Thymus (tissue), 11 donors: ENCODE measurements around the gene LCA5. TPM values are rescaled to one million over a fixed set of nuclear protein-coding genes. Genes with fewer than 3 reads are reported as not detected.

Experiments
- DNase-seq, 9 donors: peaks; one replicate each; pipeline ENCODE4 v3.0.0-alpha.2; 2013; ENCODE audit warnings: low spot score in 9 of 9, low read depth in 6 of 9, missing footprints in 1 of 9
- H3K27ac ChIP-seq, 2 donors: one replicate each; pipeline ENCODE4 v1.5.1; 2013; ENCODE audit warnings: control low read depth in 1 of 2, low read depth in 1 of 2, low read length in 1 of 2, mild to moderate bottlenecking in 1 of 2, moderate library complexity in 1 of 2
- H3K27me3 ChIP-seq, 2 donors: one replicate each; pipeline ENCODE4 v1.5.1; 2013; ENCODE audit warnings: low read length in 1 of 2; ENCODE audit not compliant: control insufficient read depth in 2 of 2, insufficient read depth in 1 of 2
- H3K36me3 ChIP-seq, 2 donors: one replicate each; pipeline ENCODE4 v1.5.1; 2013; ENCODE audit warnings: low read length in 1 of 2, mild to moderate bottlenecking in 1 of 2, moderate library complexity in 1 of 2; ENCODE audit not compliant: control insufficient read depth in 2 of 2, insufficient read depth in 2 of 2
- H3K4me1 ChIP-seq, 2 donors: one replicate each; pipeline ENCODE4 v1.5.1; 2013; ENCODE audit warnings: low read length in 2 of 2; ENCODE audit not compliant: control insufficient read depth in 2 of 2, insufficient read depth in 2 of 2
- H3K4me3 ChIP-seq, 2 donors: one replicate each; pipeline ENCODE4 v1.5.1; 2013; ENCODE audit warnings: low read length in 2 of 2, control low read depth in 1 of 2, mild to moderate bottlenecking in 1 of 2
- H3K9me3 ChIP-seq, 2 donors: one replicate each; pipeline ENCODE4 v1.5.1; 2013; ENCODE audit warnings: low read length in 1 of 2, mild to moderate bottlenecking in 1 of 2; ENCODE audit not compliant: control insufficient read depth in 2 of 2, insufficient read depth in 1 of 2
- WGBS: extraction: QIAGEN DNeasy Blood & Tissue Kit; methylation state at CpG from one replicate; pipeline ENCODE4 v1.1.7; 2013; 5-methylcytosine and 5-hydroxymethylcytosine counted together
- polyA plus RNA-seq: library from polyadenylated mRNA; stranded (reverse); fragments of 200-250 nt; gene quantifications from one replicate; pipeline ENCODE4 v1.2.3, GENCODE V29; 2013
- total RNA-seq: library from RNA; stranded (reverse); fragments of 120-200 nt; gene quantifications from one replicate; pipeline ENCODE4 v1.2.4, GENCODE V29; 2013
- donor health status: healthy.

LCA5 gene
- total and polyA plus RNA-seq, 2 donors = 1.3 to 1.7 TPM

DNA sequence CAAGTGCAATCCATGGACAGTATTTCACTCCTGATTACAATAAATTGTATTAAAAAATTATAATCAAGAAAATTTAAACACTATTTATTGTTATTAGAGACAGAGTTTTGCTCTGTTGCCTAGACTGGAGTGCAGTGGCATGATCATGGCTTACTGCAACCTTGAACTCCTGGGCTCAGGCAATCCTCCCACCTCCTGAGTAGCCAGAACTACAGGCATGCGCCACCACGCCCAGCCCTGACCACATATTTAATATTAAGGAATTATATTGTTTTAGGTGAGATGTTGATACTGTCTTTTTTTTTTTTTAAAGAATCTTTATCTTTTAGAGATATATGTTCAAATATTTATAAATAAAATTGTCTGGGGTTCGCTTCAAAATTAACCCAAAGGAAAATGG lies 14.6 kb downstream of the LCA5 start:
- no peak for DNase-seq
- Histone ChIP-seq H3K36me3 (no peaks in the 10 kb centered on the region), H3K4me3 (no peak overlapping the region), H3K4me1 (no peaks in the 10 kb centered on the region), H3K9me3 (no peaks in the 10 kb centered on the region), H3K27ac (no peak overlapping the region), H3K27me3 (no peaks in the 10 kb centered on the region)
- 98% methylated on average over 3 of the region's 3 CpGs for WGBS

DNA sequence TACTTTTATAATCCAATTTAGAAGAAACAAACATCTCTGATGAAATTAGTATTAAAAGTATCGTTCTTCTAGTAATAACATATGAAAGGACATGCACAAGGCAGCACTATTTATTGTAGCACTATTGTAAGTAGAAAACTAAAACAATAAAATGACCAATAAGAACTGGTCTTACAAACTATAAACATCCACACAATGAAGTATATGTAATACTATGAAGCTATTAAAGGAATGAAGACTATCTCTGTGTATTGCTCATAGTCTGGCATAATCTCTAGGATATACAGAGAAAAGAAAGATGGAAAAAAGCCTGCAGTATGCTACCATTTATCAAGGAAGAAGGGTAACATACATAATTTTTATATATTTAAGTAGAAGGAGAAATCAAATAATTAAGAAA lies 16.7 kb downstream of the LCA5 start:
- Histone ChIP-seq H3K36me3 (no peaks in the 10 kb centered on the region), H3K27ac (no peak overlapping the region), H3K4me3 (no peak overlapping the region), H3K27me3 (no peaks in the 10 kb centered on the region), H3K4me1 (no peaks in the 10 kb centered on the region), H3K9me3 (no peaks in the 10 kb centered on the region)
- DNase-seq = no peak
- 98% methylated on average over 1 of the region's 1 CpG for WGBS

- H3K4me1 ChIP-seq = no peaks in the 10 kb centered on the region
- no peak for DNase-seq
- H3K4me3 ChIP-seq = no peak overlapping the region
- H3K36me3 ChIP-seq = no peaks in the 10 kb centered on the region
- no peaks in the 10 kb centered on the region for H3K27me3 ChIP-seq
- no peak overlapping the region for H3K27ac ChIP-seq
- no peaks in the 10 kb centered on the region for H3K9me3 ChIP-seq
Observed at GRCh38 chr6:79518842-79519241, 18.4 kb downstream of the LCA5 start.

DNA sequence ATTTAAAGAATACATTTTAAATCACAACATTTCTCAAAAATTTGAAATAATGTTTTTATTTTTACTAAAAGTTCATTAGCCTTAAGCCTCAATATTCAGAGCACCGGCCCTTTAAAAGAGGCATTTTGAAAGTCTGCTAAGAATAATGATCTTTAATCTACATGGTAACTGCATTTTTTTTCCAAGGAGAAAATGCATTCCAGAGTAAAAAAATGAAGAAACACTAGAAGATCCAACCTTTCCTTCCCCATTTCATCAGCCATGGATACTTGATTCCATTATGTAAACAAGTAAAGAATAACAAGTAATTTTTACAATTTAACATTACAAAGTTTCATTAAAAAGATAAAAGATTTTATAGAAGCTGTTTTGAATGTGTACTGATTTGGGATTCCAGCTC lies 21.8 kb downstream of the LCA5 start:
- no peak overlapping the region for H3K27ac ChIP-seq
- no peaks in the 10 kb centered on the region for H3K36me3 ChIP-seq
- H3K4me1 ChIP-seq = no peaks in the 10 kb centered on the region
- no peak overlapping the region for H3K4me3 ChIP-seq
- WGBS = 98% methylated on average over 1 of the region's 1 CpG
- DNase-seq = no peak
- no peaks in the 10 kb centered on the region for H3K27me3 ChIP-seq
- no peaks in the 10 kb centered on the region for H3K9me3 ChIP-seq

- 96% methylated on average over 6 of the region's 6 CpGs for WGBS
- Histone ChIP-seq H3K4me1 (no peaks in the 10 kb centered on the region), H3K36me3 (no peaks in the 10 kb centered on the region), H3K27ac (no peak overlapping the region), H3K27me3 (no peaks in the 10 kb centered on the region), H3K9me3 (no peaks in the 10 kb centered on the region), H3K4me3 (no peak overlapping the region)
- no peak for DNase-seq
Observed at GRCh38 chr6:79513111-79513510, 24.1 kb downstream of the LCA5 start.

DNA sequence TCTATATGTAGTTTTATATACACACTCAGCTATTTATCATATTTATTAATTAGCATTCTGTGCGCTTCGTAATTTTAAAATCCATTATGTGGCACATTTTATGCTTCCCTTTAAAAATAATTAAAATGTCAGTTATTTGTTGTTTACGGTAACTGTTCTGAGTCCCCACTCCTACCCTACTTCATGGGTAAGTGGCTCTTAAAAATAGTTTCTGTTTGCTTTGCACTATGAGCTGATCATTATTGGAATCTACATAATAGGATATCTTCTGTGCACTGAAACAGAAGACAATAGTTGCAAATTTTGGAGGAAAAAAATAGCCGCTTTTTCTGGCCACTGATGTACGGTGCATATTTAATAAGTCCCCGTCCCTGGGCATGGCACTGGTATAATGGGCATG lies 25.2 kb downstream of the LCA5 start:
- no peaks in the 10 kb centered on the region for H3K36me3 ChIP-seq
- 98% methylated on average over 6 of the region's 6 CpGs for WGBS
- H3K4me3 ChIP-seq = no peak overlapping the region
- no peaks in the 10 kb centered on the region for H3K9me3 ChIP-seq
- H3K27ac ChIP-seq = no peak overlapping the region
- DNase-seq = no peak
- H3K4me1 ChIP-seq = no peaks in the 10 kb centered on the region
- H3K27me3 ChIP-seq = no peaks in the 10 kb centered on the region

DNA sequence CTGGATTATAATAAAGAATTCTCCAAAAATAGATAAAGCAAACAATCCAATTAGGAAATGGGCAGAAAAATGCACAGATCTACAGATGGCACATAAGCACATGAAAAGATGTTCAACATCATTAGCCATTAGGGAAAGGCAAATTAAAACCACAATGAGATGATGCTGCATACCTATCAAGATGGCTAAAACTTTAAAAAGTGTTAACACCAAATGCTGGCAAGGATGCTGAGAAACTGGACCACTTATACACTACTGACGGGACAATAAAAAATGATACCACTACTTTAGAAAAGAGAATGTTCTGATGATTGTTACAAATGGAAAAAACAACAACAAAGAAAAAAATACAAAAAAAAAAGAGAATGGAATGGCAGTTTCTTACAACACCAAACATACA lies 26.5 kb downstream of the LCA5 start:
- DNase-seq = no peak
- no peaks in the 10 kb centered on the region for H3K36me3 ChIP-seq
- no peak overlapping the region for H3K4me3 ChIP-seq
- whole genome bisulfite sequencing = 51% methylated on average over 1 of the region's 1 CpG
- H3K4me1 ChIP-seq = no peaks in the 10 kb centered on the region
- H3K27me3 ChIP-seq = no peaks in the 10 kb centered on the region
- H3K27ac ChIP-seq = no peak overlapping the region
- no peaks in the 10 kb centered on the region for H3K9me3 ChIP-seq

GRCh38 chr6:79506251-79506650 lies 31.0 kb downstream of the LCA5 start:
- Histone ChIP-seq H3K4me1 (no peaks in the 10 kb centered on the region), H3K27ac (no peak overlapping the region), H3K4me3 (no peak overlapping the region), H3K9me3 (no peaks in the 10 kb centered on the region), H3K27me3 (no peaks in the 10 kb centered on the region), H3K36me3 (no peaks in the 10 kb centered on the region)
- DNase-seq = no peak
- WGBS = 98% methylated on average over 1 of the region's 1 CpG

DNA sequence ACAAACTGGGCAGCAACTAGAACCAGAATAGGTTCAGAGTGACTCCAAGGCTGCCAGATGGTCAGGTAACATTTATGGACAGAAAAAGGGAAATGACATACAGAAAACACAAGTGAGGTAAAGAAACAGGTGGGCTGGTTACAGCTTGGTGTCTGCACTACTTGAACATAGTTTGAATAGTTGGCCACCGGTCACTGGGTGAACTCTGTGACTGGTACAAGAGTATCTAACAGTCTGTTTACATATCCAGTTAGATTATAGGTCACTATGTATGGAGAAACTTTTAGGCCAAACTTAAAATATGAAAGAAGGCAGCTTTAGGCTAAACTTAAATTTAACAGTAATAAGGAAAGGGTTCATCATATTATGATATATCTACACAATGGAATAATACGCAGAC lies 32.9 kb downstream of the LCA5 start:
- no peaks in the 10 kb centered on the region for H3K9me3 ChIP-seq
- H3K4me3 ChIP-seq = no peak overlapping the region
- DNase-seq = no peak
- H3K27me3 ChIP-seq = no peaks in the 10 kb centered on the region
- H3K36me3 ChIP-seq = no peaks in the 10 kb centered on the region
- no peaks in the 10 kb centered on the region for H3K4me1 ChIP-seq
- H3K27ac ChIP-seq = no peak overlapping the region
- over 99% methylated on average over 2 of the region's 2 CpGs for WGBS

DNA sequence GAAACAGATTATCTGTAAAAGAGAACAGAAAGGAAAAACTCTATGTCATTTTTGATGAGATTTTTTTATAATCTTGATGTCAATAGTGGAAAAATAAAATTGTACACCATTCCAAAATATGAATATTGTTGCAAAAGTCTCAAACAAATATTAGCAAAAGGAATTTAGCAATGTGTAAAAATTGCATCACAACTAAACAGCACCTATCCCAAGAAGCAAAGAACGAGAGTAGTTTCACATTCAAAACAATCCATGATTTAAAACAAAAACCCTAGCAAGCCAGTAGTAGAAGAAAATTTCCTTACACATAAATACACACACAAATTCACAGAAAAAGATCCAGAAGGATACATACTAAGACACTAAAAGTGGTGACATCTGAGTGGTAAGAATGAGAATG lies 38.4 kb downstream of the LCA5 start:
- no peak for DNase-seq
- WGBS = 96% methylated on average over 1 of the region's 1 CpG
- Histone ChIP-seq H3K9me3 (no peaks in the 10 kb centered on the region), H3K4me1 (no peaks in the 10 kb centered on the region), H3K27me3 (no peaks in the 10 kb centered on the region), H3K4me3 (no peak overlapping the region), H3K36me3 (no peaks in the 10 kb centered on the region), H3K27ac (no peak overlapping the region)
